A549 treated with AZD9567 at 1 μM for 4 hours (cell line): ENCODE data around the gene CMC2. TPM values are rescaled to one million over a fixed set of nuclear protein-coding genes. Genes with fewer than 3 reads are reported as not detected.

ENCODE experiments used
- total RNA-seq: library from RNA; stranded (reverse); fragments of 200-300 nt; extraction: Qiagen RNA extraction; gene quantifications from 5 replicates; pipeline ENCODE4 v1.2.3, GENCODE V29; 2022; ENCODE audit not compliant: insufficient read depth

CMC2 gene
- total RNA-seq, result 127 to 135 TPM (median 133 TPM) in 5 replicates

GRCh38 chr16:81006813-81007695 is at the start of gene CMC2, which contains the start of gene CENPN:
Gene CMC2 (minus strand): TSS chr16:81006885. CDS start chr16:80997394, 9,491 bp downstream.
Gene CENPN (plus strand): TSS chr16:81007214. CDS start chr16:81011940, 4,726 bp downstream.

GRCh38 chr16:81035398-81035974 is 28.8 kb upstream of the CMC2 start, which contains the start of gene ATMIN:
Gene ATMIN (plus strand): TSS chr16:81035842. CDS start chr16:81035871, 29 bp downstream.

Other genes starting within 250 kb of the CMC2 start
- 0.31 to 0.53 TPM (median 0.39 TPM) in 5 replicates for gene CDYL2, start 202.3 kb downstream of the CMC2 start, total RNA-seq
- gene CENPN, start 329 bp upstream of the CMC2 start, total RNA-seq, result 70.1 to 87.1 TPM (median 71.1 TPM) in 5 replicates
- 31.1 to 35.7 TPM (median 32.0 TPM) in 5 replicates for gene ATMIN, start 29.0 kb upstream of the CMC2 start, total RNA-seq
- gene C16orf46, start 70.4 kb upstream of the CMC2 start, total RNA-seq, result 0.44 to 1.00 TPM (median 0.70 TPM) in 4 of 5 replicates, not detected in the other
- 38.4 to 66.0 TPM (median 61.8 TPM) in 5 replicates for gene GCSH, start 89.5 kb upstream of the CMC2 start, total RNA-seq
- gene BCO1, start 231.8 kb upstream of the CMC2 start, total RNA-seq, result 0.73 to 1.2 TPM (median 0.96 TPM) in 4 of 5 replicates, not detected in the other